ENCODE results near the gene NACC2.
"Not testable (repeated sequence)": the region's sequence is repeated elsewhere in the genome, so short reads cannot be mapped to it uniquely, and the experiment has no call there.

The NACC2 gene

GRCh38 chr9:136080716-136081112, 14.4 kb downstream of the NACC2 start:
- DNase-seq (ENCODE audit: low read depth): no peak

- no peak for DNase-seq (ENCODE audit: low read depth)
Observed at GRCh38 chr9:136079916-136080246, 15.2 kb downstream of the NACC2 start.

- DNase-seq (ENCODE audit: low read depth): no peak
Observed at GRCh38 chr9:136079211-136079915, 15.7 kb downstream of the NACC2 start.

GRCh38 chr9:136078498-136079011, 16.5 kb downstream of the NACC2 start:
- no peak for DNase-seq (ENCODE audit: low read depth)

GRCh38 chr9:136078024-136078423, 17.1 kb downstream of the NACC2 start:
- no peak for DNase-seq (ENCODE audit: low read depth)

GRCh38 chr9:136077491-136077890, 17.6 kb downstream of the NACC2 start:
- DNase-seq (ENCODE audit: low read depth): no peak

GRCh38 chr9:136075881-136076678, 19.0 kb downstream of the NACC2 start:
- no peak for DNase-seq (ENCODE audit: low read depth)

GRCh38 chr9:136075134-136075841, 19.8 kb downstream of the NACC2 start:
- DNase-seq (ENCODE audit: low read depth): no peak

GRCh38 chr9:136074706-136075105, 20.4 kb downstream of the NACC2 start:
- no peak for DNase-seq (ENCODE audit: low read depth)

GRCh38 chr9:136062657-136063439, 32.2 kb downstream of the NACC2 start:
- DNase-seq (ENCODE audit: low read depth): no peak

- not testable (repeated sequence) for DNase-seq (ENCODE audit: low read depth)
Observed at GRCh38 chr9:136061916-136062315, 33.2 kb downstream of the NACC2 start.

GRCh38 chr9:136061405-136061804, 33.7 kb downstream of the NACC2 start:
- no peak for DNase-seq (ENCODE audit: low read depth)

GRCh38 chr9:136060671-136061371, 34.3 kb downstream of the NACC2 start:
- no peak for DNase-seq (ENCODE audit: low read depth)

- no peak for DNase-seq (ENCODE audit: low read depth)
Observed at GRCh38 chr9:136059851-136060670, 35.0 kb downstream of the NACC2 start.

- no peak for DNase-seq (ENCODE audit: low read depth)
Observed at GRCh38 chr9:136059321-136059791, 35.7 kb downstream of the NACC2 start.

- no peak for DNase-seq (ENCODE audit: low read depth)
Observed at GRCh38 chr9:136058801-136059302, 36.2 kb downstream of the NACC2 start.

GRCh38 chr9:136058084-136058483, 37.0 kb downstream of the NACC2 start:
- DNase-seq (ENCODE audit: low read depth): no peak

- DNase-seq (ENCODE audit: low read depth): no peak
Observed at GRCh38 chr9:136057236-136058081, 37.6 kb downstream of the NACC2 start.
